H1 (cell line): ENCODE results near the gene SMPDL3B. TPM values are rescaled to one million over a fixed set of nuclear protein-coding genes. Genes with fewer than 3 reads are reported as not detected.

ENCODE experiments used
- CTCF ChIA-PET: fragments of 300-600 bp; sonication (Branson Sonifier 250); formaldehyde crosslinking; loops from one replicate; lab custom pipeline; 2021; ENCODE audit not compliant: partially characterized antibody; lab: Charles Lee
- POLR2A ChIA-PET: fragments of 300-600 bp; sonication (Branson Sonifier 250); formaldehyde crosslinking; loops from one replicate; lab custom pipeline; 2021; ENCODE audit warnings: inconsistent platforms; ENCODE audit not compliant: partially characterized antibody; lab: Charles Lee
- DNase-seq, 2 experiments: peaks; one replicate each; pipeline versions ENCODE4 v3.0.0 to v3.0.0-alpha.2; 2010 to 2022; ENCODE audit warnings: low spot score in 2 of 2, low read depth in 1 of 2, mixed read lengths in 1 of 2
- FAIRE-seq: peaks from 2 replicates; lab custom pipeline; 2011; peaks lifted over from hg19 to GRCh38; lab: Jason Lieb, UNC
- H2AFZ ChIP-seq: 2 replicates; pipeline ENCODE4 v1.8.1; 2012; ENCODE audit warnings: low read length, inconsistent platforms
- H2AK5ac ChIP-seq: 2 replicates; pipeline ENCODE4 v1.6.1; 2013; ENCODE audit warnings: low read depth, low read length
- H2BK120ac ChIP-seq: replicated peaks from 2 replicates; pipeline ENCODE3; 2013; ENCODE audit warnings: low read depth, low read length, inconsistent platforms
- H2BK12ac ChIP-seq: 2 replicates; pipeline ENCODE4 v1.6.1; 2013; ENCODE audit warnings: low read depth, low read length
- H2BK15ac ChIP-seq: 2 replicates; pipeline ENCODE4 v1.6.1; 2013; ENCODE audit warnings: low read length
- H2BK20ac ChIP-seq: 2 replicates; pipeline ENCODE4 v1.6.1; 2013; ENCODE audit warnings: low read length
- H2BK5ac ChIP-seq: 2 replicates; pipeline ENCODE4 v1.6.1; 2013; ENCODE audit warnings: low read depth, low read length
- H3K14ac ChIP-seq: 2 replicates; pipeline ENCODE4 v1.6.1; 2013; ENCODE audit warnings: inconsistent platforms; ENCODE audit not compliant: insufficient read length
- H3K18ac ChIP-seq: 2 replicates; pipeline ENCODE4 v1.6.1; 2013; ENCODE audit warnings: low read length; ENCODE audit errors: extremely low read depth
- H3K23ac ChIP-seq: 2 replicates; pipeline ENCODE4 v1.6.1; 2013; ENCODE audit warnings: inconsistent platforms; ENCODE audit not compliant: insufficient read length
- H3K23me2 ChIP-seq: 2 replicates; pipeline ENCODE4 v1.6.1; 2013; ENCODE audit warnings: low read depth, low read length
- H3K27ac ChIP-seq: 2 replicates; pipeline ENCODE4 v1.6.1; 2011; ENCODE audit warnings: low read depth, low read length, inconsistent platforms
- H3K27me3 ChIP-seq, 4 experiments: replicated peaks in 1 of 4; 1 replicate in 1 of 4; 2 replicates in 3 of 4; pipeline versions ENCODE4 v1.6.1 to v1.8.1; 2011 to 2013; ENCODE audit warnings: low read length in 3 of 4, mild to moderate bottlenecking in 3 of 4, inconsistent platforms in 2 of 4, mixed read lengths in 2 of 4, moderate library complexity in 1 of 4; ENCODE audit not compliant: control insufficient read depth in 3 of 4, insufficient read depth in 3 of 4; ENCODE audit errors: extremely low read depth in 1 of 4
- H3K36me3 ChIP-seq, 4 experiments: 2 replicates each; pipeline versions ENCODE4 v1.6.1 to v1.8.1; 2011 to 2013; ENCODE audit warnings: mild to moderate bottlenecking in 4 of 4, low read length in 3 of 4, moderate library complexity in 2 of 4, control low read depth in 1 of 4, inconsistent platforms in 1 of 4; ENCODE audit not compliant: insufficient read depth in 4 of 4, control insufficient read depth in 2 of 4
- H3K4ac ChIP-seq: replicated peaks from 2 replicates; pipeline ENCODE3; 2013; ENCODE audit warnings: low read length, low read depth, mixed read lengths, inconsistent platforms; ENCODE audit not compliant: insufficient read length
- H3K4me1 ChIP-seq, 4 experiments: replicated peaks in 1 of 4; 1 replicate in 1 of 4; 2 replicates in 3 of 4; pipeline versions ENCODE4 v1.6.1 to v1.8.1; 2011 to 2013; ENCODE audit warnings: low read length in 3 of 4, inconsistent platforms in 2 of 4, mixed read lengths in 1 of 4; ENCODE audit not compliant: insufficient read depth in 4 of 4, control insufficient read depth in 3 of 4
- H3K4me2 ChIP-seq, 2 experiments: 2 replicates each; pipeline versions ENCODE4 v1.6.1 to v1.8.1; 2011 to 2013; ENCODE audit warnings: low read depth in 2 of 2, low read length in 2 of 2, control low read depth in 1 of 2, inconsistent platforms in 1 of 2, mild to moderate bottlenecking in 1 of 2; ENCODE audit not compliant: insufficient read depth in 1 of 2
- H3K4me3 ChIP-seq, 4 experiments: fragments of 200-600, 300-600 bp in 1 of 4; sonication (generic), shearing (Covaris generic), sonication (Bioruptor Twin) in 1 of 4; 2 replicates each; pipeline versions ENCODE4 v1.5.1 to v1.8.1; 2011 to 2016; ENCODE audit warnings: low read length in 4 of 4, low read depth in 3 of 4, control low read depth in 2 of 4, inconsistent platforms in 2 of 4, mild to moderate bottlenecking in 2 of 4, mixed read lengths in 1 of 4, moderate library complexity in 1 of 4; ENCODE audit not compliant: insufficient read depth in 2 of 4; ENCODE audit errors: extremely low read depth in 1 of 4
- H3K56ac ChIP-seq: replicated peaks from 2 replicates; pipeline ENCODE3; 2013; ENCODE audit warnings: low read depth, mild to moderate bottlenecking, mixed read lengths, low read length, inconsistent platforms; ENCODE audit not compliant: insufficient read length
- H3K79me1 ChIP-seq: 2 replicates; pipeline ENCODE4 v1.6.1; 2013; ENCODE audit warnings: low read depth, low read length, control low read depth
- H3K79me2 ChIP-seq, 2 experiments: 2 replicates each; pipeline versions ENCODE4 v1.6.1 to v1.8.1; 2012 to 2013; ENCODE audit warnings: low read length in 2 of 2, mild to moderate bottlenecking in 2 of 2, inconsistent platforms in 1 of 2; ENCODE audit not compliant: insufficient read depth in 2 of 2, control insufficient read depth in 1 of 2
- H3K9ac ChIP-seq, 4 experiments: replicated peaks in 1 of 4; 1 replicate in 1 of 4; 2 replicates in 3 of 4; pipeline versions ENCODE4 v1.6.1 to v1.8.1; 2011 to 2013; ENCODE audit warnings: low read depth in 3 of 4, low read length in 3 of 4, control low read depth in 2 of 4, mild to moderate bottlenecking in 2 of 4, moderate library complexity in 2 of 4, inconsistent platforms in 1 of 4; ENCODE audit errors: extremely low read depth in 1 of 4
- H3K9me3 ChIP-seq, 2 experiments: 2 replicates each; pipeline versions ENCODE4 v1.6.1 to v1.8.1; 2012 to 2013; ENCODE audit warnings: mild to moderate bottlenecking in 2 of 2, moderate library complexity in 2 of 2, control low read depth in 1 of 2, inconsistent platforms in 1 of 2, low read depth in 1 of 2, low read length in 1 of 2, mixed read lengths in 1 of 2; ENCODE audit not compliant: insufficient read depth in 2 of 2
- H4K20me1 ChIP-seq, 2 experiments: replicated peaks in 1 of 2; 2 replicates each; pipeline versions ENCODE3 to v1.8.1; 2011 to 2013; ENCODE audit warnings: inconsistent platforms in 2 of 2, low read length in 2 of 2, mild to moderate bottlenecking in 1 of 2; ENCODE audit not compliant: insufficient read depth in 2 of 2, control insufficient read depth in 1 of 2
- H4K5ac ChIP-seq: 2 replicates; pipeline ENCODE4 v1.6.1; 2013; ENCODE audit warnings: low read length, low read depth, mixed read lengths, inconsistent platforms; ENCODE audit not compliant: insufficient read length
- H4K8ac ChIP-seq: 2 replicates; pipeline ENCODE4 v1.8.0; 2013; ENCODE audit warnings: mild to moderate bottlenecking, moderate library complexity, low read length, inconsistent platforms; ENCODE audit not compliant: insufficient read depth; ENCODE audit errors: extremely low read depth
- H4K91ac ChIP-seq: replicated peaks from 2 replicates; pipeline ENCODE3; 2013; ENCODE audit warnings: low read length, mixed read lengths, inconsistent platforms; ENCODE audit not compliant: insufficient read length
- CTCF ChIP-seq, 3 experiments: IDR thresholded peaks; 1 replicate in 2 of 3; 2 replicates in 1 of 3; pipeline versions ENCODE4 v1.5.1 to v1.6.1; 2011; ENCODE audit warnings: low read length in 3 of 3, mild to moderate bottlenecking in 3 of 3, inconsistent platforms in 2 of 3, low read depth in 1 of 3, moderate library complexity in 1 of 3; ENCODE audit not compliant: insufficient read depth in 1 of 3; ENCODE audit errors: control extremely low read depth in 1 of 3
- EP300 ChIP-seq, 2 experiments: IDR thresholded peaks; 1 replicate in 1 of 2; 2 replicates in 1 of 2; pipeline ENCODE4 v1.6.1; 2011 to 2012; ENCODE audit warnings: low read depth in 2 of 2, low read length in 2 of 2, mild to moderate bottlenecking in 2 of 2, borderline replicate concordance in 1 of 2, inconsistent platforms in 1 of 2, moderate library complexity in 1 of 2
- RNF2 ChIP-seq: fragments of 200-900, 300-1000 bp; sonication (generic); IDR thresholded peaks from 2 replicates; pipeline ENCODE4 v1.7.1; 2016; ENCODE audit warnings: borderline replicate concordance, low read depth, mild to moderate bottlenecking, antibody characterized with exemption, low read length; ENCODE audit not compliant: poor library complexity, severe bottlenecking; ENCODE audit errors: missing control alignments
- WGBS, 2 experiments: shearing (Covaris generic) in 1 of 2; methylation state at CpG; one replicate each; pipeline versions ENCODE4 v1.1.6 to v1.1.7; 2013 to 2015; ENCODE audit warnings: low lambda C conversion rate in 2 of 2, mixed read lengths in 2 of 2, inconsistent platforms in 1 of 2, low coverage in 1 of 2, missing lambda C conversion rate in 1 of 2; ENCODE audit not compliant: insufficient replicate concordance in 2 of 2, insufficient coverage in 1 of 2, insufficient read length in 1 of 2; ENCODE audit errors: extremely low coverage in 1 of 2, missing lambda C conversion rate in 1 of 2; 5-methylcytosine and 5-hydroxymethylcytosine counted together
- polyA plus RNA-seq, 7 experiments: library from polyadenylated mRNA; depleted of rRNA in 3 of 7; stranded (reverse) in 5 of 7; unstranded in 2 of 7; fragments of >200 nt in 5 of 7; fragments of 200-250 nt in 2 of 7; gene quantifications; 1 replicate in 5 of 7; 2 replicates in 1 of 7; 4 replicates in 1 of 7; pipeline versions ENCODE4 v1.2.1 to v1.2.3, GENCODE V29; 2011 to 2013; ENCODE audit warnings: missing spikeins in 2 of 7, mixed read lengths in 2 of 7
- total RNA-seq: library from RNA; stranded (reverse); fragmentation: NEBNext Ultra II Directional; extraction: Animal tissue kit (Norgen Biotek cat#: 25700); gene quantifications from 2 replicates; pipeline ENCODE4 v1.2.1, GENCODE V29; 2021

The SMPDL3B gene
- total and polyA plus RNA-seq, 2 of the 8 experiments (the other 6 are each of a cell fraction or from before 2014, with no cell fraction given): 54.7 to 143 TPM

DNA sequence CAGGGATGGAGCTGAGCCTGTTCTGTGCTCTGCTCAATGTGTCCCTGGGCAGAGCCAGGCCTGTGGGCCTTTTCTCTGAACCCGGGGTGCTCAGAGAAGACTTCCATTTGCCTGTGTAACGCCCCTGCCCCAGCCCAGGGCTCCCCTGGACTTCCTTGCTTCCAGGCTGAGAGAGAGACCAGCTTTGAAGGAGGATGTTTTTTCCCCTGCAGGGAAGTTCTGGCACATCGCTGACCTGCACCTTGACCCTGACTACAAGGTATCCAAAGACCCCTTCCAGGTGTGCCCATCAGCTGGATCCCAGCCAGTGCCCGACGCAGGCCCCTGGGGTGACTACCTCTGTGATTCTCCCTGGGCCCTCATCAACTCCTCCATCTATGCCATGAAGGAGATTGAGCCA is 10.2 kb downstream of the SMPDL3B start:
- H3K79me1 ChIP-seq: peaks cover 10% of the 10 kb centered on the region; the same call in 1 of the 2 replicates
- CTCF ChIA-PET: interaction anchor here (0.6 to 2.9 kb wide), 5 partner anchors 9 to 87 kb away, joined by 3 to 16 read pairs (median 9); no protein-coding TSS in a partner anchor

More for the DNA sequence above, 10.2 kb downstream of the SMPDL3B start:
- FAIRE-seq: no peak
- H3K23ac ChIP-seq: no peak overlapping the region
- TF ChIP-seq EP300 (IDR thresholded peaks at IDR 0.05; ENCODE audit: borderline replicate concordance in 1 of 2, low read depth in 2 of 2, low read length in 2 of 2) (no peak), CTCF (IDR thresholded peaks at IDR 0.05; ENCODE audit: control extremely low read depth in 1 of 3, insufficient read depth in 1 of 3, low read depth in 1 of 3, low read length in 3 of 3) (no peak), RNF2 (no peak)
- H3K56ac ChIP-seq: no peak overlapping the region
- H2BK15ac ChIP-seq: no peak overlapping the region
- H3K4ac ChIP-seq: no peak overlapping the region
- H3K14ac ChIP-seq: no peak overlapping the region
- H4K5ac ChIP-seq: no peak overlapping the region
- H3K4me1 ChIP-seq: peaks cover 0 to 2% (median under 1%) of the 10 kb centered on the region in 4 experiments; a peak in 1 of 7 replicates
- no peaks in the 10 kb centered on the region for H3K23me2 ChIP-seq
- no peak overlapping the region for H2AFZ ChIP-seq
- no peak overlapping the region for H4K8ac ChIP-seq
- no peaks in the 10 kb centered on the region for H3K9me3 ChIP-seq
- H2BK5ac ChIP-seq: no peak overlapping the region
- no peak overlapping the region for H2BK120ac ChIP-seq
- H2BK12ac ChIP-seq: no peak overlapping the region
- no peak overlapping the region for H3K18ac ChIP-seq
- POLR2A ChIA-PET: interaction anchor here (0.6 to 4.9 kb wide), 7 partner anchors 9 to 115 kb away, joined by 3 to 28 read pairs (median 4); partner anchors contain the start of genes PPP1R8, SMPDL3B and XKR8
- peaks cover 0 to 6% of the 10 kb centered on the region in 2 experiments; a peak in 1 of 4 replicates for H3K79me2 ChIP-seq
- H4K20me1 ChIP-seq: peaks cover 0 to 10% of the 10 kb centered on the region in 2 experiments
- no peak overlapping the region for H3K27ac ChIP-seq
- no peak overlapping the region for H3K4me3 ChIP-seq
- no peak for DNase-seq
- WGBS, 2 experiments: 93% methylated on average over 5 of the region's 5 CpGs; no CpG with 5 or more reads in 1 of the 2 experiments
- no peak overlapping the region for H3K4me2 ChIP-seq
- peaks cover 20 to 38% (median 27%) of the 10 kb centered on the region in 4 experiments for H3K36me3 ChIP-seq
- no peaks in the 10 kb centered on the region for H3K27me3 ChIP-seq
- H2AK5ac ChIP-seq: no peak overlapping the region
- H4K91ac ChIP-seq: no peak overlapping the region
- H2BK20ac ChIP-seq: no peak overlapping the region
- no peak overlapping the region for H3K9ac ChIP-seq
